ENCODE data around the gene DSG2. TPM values are rescaled to one million over a fixed set of nuclear protein-coding genes. Genes with fewer than 3 reads are reported as not detected.

The DSG2 gene
- total RNA-seq, 2 experiments from 2014 or later = 0.11 to 0.14 TPM

DNA sequence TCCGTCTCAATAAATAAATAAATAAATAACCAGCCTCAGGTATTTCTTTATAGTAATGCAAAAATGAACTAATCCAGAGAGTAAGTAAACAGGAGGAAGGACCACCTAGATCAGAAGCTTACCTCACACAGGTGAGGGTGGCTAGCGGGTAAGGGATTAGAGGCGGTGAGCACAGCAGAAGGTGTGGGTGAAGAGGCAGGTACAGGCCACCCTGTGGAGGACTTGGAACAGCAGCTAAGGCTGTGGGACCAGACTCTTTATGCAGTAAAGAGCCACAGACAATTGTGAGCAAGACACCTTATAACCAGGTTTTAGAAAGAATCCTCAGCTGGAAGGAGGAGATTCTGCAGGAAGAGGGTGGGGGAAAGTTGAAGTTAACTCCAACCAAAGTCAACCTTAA is 59.5 kb downstream of the DSG2 start:
- H3K27ac Mint-ChIP-seq = no peak overlapping the region
- no peak for DNase-seq
- ATAC-seq (ENCODE audit: poor library complexity) = no peak
- POLR2A ChIA-PET = no interaction called here
- Histone ChIP-seq H3K9me3 (ENCODE audit: control insufficient read depth in 1 of 2, insufficient read depth in 1 of 2, low read length in 2 of 2) (no peaks in the 10 kb centered on the region), H3K4me3 (ENCODE audit: low read length) (no peak overlapping the region), H3K4me1 (ENCODE audit: insufficient read depth, low read length) (no peaks in the 10 kb centered on the region), H3K36me3 (ENCODE audit: insufficient read depth, low read length) (no peaks in the 10 kb centered on the region), H3K27me3 (ENCODE audit: control insufficient read depth in 1 of 2, insufficient read depth in 2 of 2, low read length in 2 of 2) (peaks cover 0 to 2% of the 10 kb centered on the region in 2 experiments), H3K27ac (ENCODE audit: low read depth in 1 of 2, low read length in 2 of 2) (no peak overlapping the region)
- H3K9me3 Mint-ChIP-seq = no peaks in the 10 kb centered on the region
- intact Hi-C loops (cut with DNase I, micrococcal nuclease) = loop anchor here (2.0 to 10.0 kb wide), 6 partner anchors 261 to 995 kb away; no protein-coding TSS in a partner anchor
- peaks cover 13% of the 10 kb centered on the region for H3K27me3 Mint-ChIP-seq
- H3K4me1 Mint-ChIP-seq (ENCODE audit: low read depth) = peaks cover 4% of the 10 kb centered on the region
- CTCF ChIA-PET = no interaction called here
- H3K4me3 Mint-ChIP-seq = no peak overlapping the region
- H3K36me3 Mint-ChIP-seq (ENCODE audit: low read depth) = no peaks in the 10 kb centered on the region
- TF ChIP-seq, protein P1, sequence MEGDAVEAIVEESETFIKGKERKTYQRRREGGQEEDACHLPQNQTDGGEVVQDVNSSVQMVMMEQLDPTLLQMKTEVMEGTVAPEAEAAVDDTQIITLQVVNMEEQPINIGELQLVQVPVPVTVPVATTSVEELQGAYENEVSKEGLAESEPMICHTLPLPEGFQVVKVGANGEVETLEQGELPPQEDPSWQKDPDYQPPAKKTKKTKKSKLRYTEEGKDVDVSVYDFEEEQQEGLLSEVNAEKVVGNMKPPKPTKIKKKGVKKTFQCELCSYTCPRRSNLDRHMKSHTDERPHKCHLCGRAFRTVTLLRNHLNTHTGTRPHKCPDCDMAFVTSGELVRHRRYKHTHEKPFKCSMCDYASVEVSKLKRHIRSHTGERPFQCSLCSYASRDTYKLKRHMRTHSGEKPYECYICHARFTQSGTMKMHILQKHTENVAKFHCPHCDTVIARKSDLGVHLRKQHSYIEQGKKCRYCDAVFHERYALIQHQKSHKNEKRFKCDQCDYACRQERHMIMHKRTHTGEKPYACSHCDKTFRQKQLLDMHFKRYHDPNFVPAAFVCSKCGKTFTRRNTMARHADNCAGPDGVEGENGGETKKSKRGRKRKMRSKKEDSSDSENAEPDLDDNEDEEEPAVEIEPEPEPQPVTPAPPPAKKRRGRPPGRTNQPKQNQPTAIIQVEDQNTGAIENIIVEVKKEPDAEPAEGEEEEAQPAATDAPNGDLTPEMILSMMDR (IDR thresholded peaks at IDR 0.05) = no peak

DNA sequence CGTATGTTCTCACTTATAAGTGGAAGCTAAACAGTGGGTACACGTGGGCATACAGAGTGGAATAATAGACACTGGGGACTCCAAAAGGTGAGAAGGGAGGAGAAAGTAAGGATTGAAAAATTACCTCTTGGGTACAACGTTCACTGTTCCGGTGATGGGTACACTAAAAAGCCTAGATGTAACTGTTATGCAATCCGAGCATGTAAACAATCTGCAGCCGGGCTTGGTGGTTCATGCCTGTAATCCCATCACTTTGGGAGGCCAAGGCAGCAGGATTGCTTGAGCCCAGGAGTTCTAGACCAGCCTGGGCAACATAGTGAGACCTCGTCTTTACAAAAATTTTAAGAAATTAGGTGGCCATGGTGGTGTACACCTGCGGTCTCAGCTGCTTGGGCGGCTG is 60.6 kb downstream of the DSG2 start:
- H3K4me3 Mint-ChIP-seq = no peak overlapping the region
- TF ChIP-seq, protein P1 (IDR thresholded peaks at IDR 0.05) = no peak
- no peak for ATAC-seq (ENCODE audit: poor library complexity)
- CTCF ChIA-PET = no interaction called here
- no peak for DNase-seq
- intact Hi-C loops (cut with DNase I, micrococcal nuclease) = loop anchor here (5.0 to 10.0 kb wide), 5 partner anchors 264 to 994 kb away; no protein-coding TSS in a partner anchor
- peaks cover 13% of the 10 kb centered on the region for H3K27me3 Mint-ChIP-seq
- no peak overlapping the region for H3K27ac Mint-ChIP-seq
- Histone ChIP-seq H3K4me1 (ENCODE audit: insufficient read depth, low read length) (no peaks in the 10 kb centered on the region), H3K4me3 (ENCODE audit: low read length) (no peak overlapping the region), H3K27me3 (ENCODE audit: control insufficient read depth in 1 of 2, insufficient read depth in 2 of 2, low read length in 2 of 2) (peaks cover 0 to 2% of the 10 kb centered on the region in 2 experiments), H3K27ac (ENCODE audit: low read depth in 1 of 2, low read length in 2 of 2) (no peak overlapping the region), H3K9me3 (ENCODE audit: control insufficient read depth in 1 of 2, insufficient read depth in 1 of 2, low read length in 2 of 2) (no peaks in the 10 kb centered on the region), H3K36me3 (ENCODE audit: insufficient read depth, low read length) (no peaks in the 10 kb centered on the region)
- POLR2A ChIA-PET = no interaction called here
- H3K9me3 Mint-ChIP-seq = no peaks in the 10 kb centered on the region
- peaks cover 4% of the 10 kb centered on the region for H3K4me1 Mint-ChIP-seq (ENCODE audit: low read depth)
- no peaks in the 10 kb centered on the region for H3K36me3 Mint-ChIP-seq (ENCODE audit: low read depth)

DNA sequence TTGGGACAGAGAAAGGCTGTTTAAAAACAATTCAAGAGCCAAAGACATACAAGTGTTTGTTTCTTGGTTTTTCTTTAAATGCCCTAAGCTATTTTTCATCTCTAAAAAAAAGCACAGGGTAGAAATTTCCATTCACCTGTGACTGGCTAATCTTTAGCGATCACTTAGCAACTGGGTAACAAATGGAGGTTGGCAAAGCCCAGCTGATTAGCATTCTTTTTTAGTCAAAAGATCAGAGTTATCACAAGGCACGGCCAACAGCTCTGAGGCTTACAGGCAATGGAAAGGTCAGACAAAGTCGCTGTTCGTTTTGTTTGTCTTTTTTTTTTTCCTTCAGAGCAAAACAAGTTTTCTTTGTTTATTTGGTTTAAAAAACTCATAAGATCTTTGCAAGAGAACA is 64.7 kb downstream of the DSG2 start:
- no peaks in the 10 kb centered on the region for H3K9me3 Mint-ChIP-seq
- no peak for ATAC-seq (ENCODE audit: poor library complexity)
- H3K27me3 ChIP-seq (ENCODE audit: control insufficient read depth in 1 of 2, insufficient read depth in 2 of 2, low read length in 2 of 2) = no peaks in the 10 kb centered on the region
- intact Hi-C loops (cut with DNase I, micrococcal nuclease) = no loop called here
- H3K36me3 ChIP-seq (ENCODE audit: insufficient read depth, low read length) = no peaks in the 10 kb centered on the region
- H3K4me3 ChIP-seq (ENCODE audit: low read length) = no peak overlapping the region
- ChIA-PET POLR2A (no interaction called here), CTCF (no interaction called here)
- no peaks in the 10 kb centered on the region for H3K36me3 Mint-ChIP-seq (ENCODE audit: low read depth)
- no peak overlapping the region for H3K27ac ChIP-seq (ENCODE audit: low read depth in 1 of 2, low read length in 2 of 2)
- H3K4me1 Mint-ChIP-seq (ENCODE audit: low read depth) = no peaks in the 10 kb centered on the region
- H3K27me3 Mint-ChIP-seq = no peaks in the 10 kb centered on the region
- no peaks in the 10 kb centered on the region for H3K9me3 ChIP-seq (ENCODE audit: control insufficient read depth in 1 of 2, insufficient read depth in 1 of 2, low read length in 2 of 2)
- H3K4me1 ChIP-seq (ENCODE audit: insufficient read depth, low read length) = no peaks in the 10 kb centered on the region
- DNase-seq = no peak
- H3K27ac Mint-ChIP-seq = no peak overlapping the region
- H3K4me3 Mint-ChIP-seq = no peak overlapping the region
- TF ChIP-seq, protein P1 (IDR thresholded peaks at IDR 0.05) = no peak

All from CD4-positive, alpha-beta T cell (primary cell).